SK-MEL-5 (cell line): ENCODE data around the gene MCC. TPM values are rescaled to one million over a fixed set of nuclear protein-coding genes. Genes with fewer than 3 reads are reported as not detected.
"Not testable (repeated sequence)": the region's sequence is repeated elsewhere in the genome, so short reads cannot be mapped to it uniquely, and the experiment has no call there.

Experiments
- DNase-seq: peaks from one replicate; pipeline ENCODE4 v3.0.0-alpha.2; 2016; ENCODE audit warnings: low read depth, low spot score
- in situ Hi-C: cut with HindIII; loops from 2 replicates; pipeline ENCODE4 v1.10.0; 2016; ENCODE audit warnings: low sequenced_read_pairs, high pct_unique_total_duplicates, low pct_unique_long_range_greater_than_20kb
- total RNA-seq: library from RNA; depleted of rRNA; stranded (reverse); fragments of >200 nt; shearing (Covaris generic); gene quantifications from 2 replicates; pipeline ENCODE4 v1.2.3, GENCODE V29; 2014

MCC gene
- total RNA-seq, 1 experiment from 2014 or later: 48.2 TPM

- DNase-seq: no peak
- in situ Hi-C loops: no loop called here
These were observed 14.9 kb upstream of the MCC start for GRCh38 chr5:113503146-113503545.

DNA sequence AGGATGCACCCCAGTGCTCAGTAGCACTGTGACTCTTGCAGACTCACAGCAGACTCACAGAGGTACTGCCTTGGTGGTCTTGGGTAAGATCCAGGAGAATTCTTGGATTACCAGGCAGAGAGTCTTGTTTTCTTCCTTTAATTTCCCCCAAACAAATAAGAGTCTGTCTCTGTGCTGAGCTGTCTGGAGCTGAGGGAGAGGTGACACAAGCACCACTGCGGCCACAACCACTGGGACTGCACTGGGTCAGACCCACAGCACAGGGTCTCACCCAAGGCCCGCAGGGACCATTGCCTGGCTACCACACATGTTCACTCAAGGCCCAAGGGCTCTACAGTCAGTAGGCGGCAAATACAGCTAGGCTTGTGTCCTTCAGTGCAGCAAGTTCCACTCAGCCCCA lies 13.8 kb upstream of the MCC start:
- in situ Hi-C loops: no loop called here
- DNase-seq: no peak

DNA sequence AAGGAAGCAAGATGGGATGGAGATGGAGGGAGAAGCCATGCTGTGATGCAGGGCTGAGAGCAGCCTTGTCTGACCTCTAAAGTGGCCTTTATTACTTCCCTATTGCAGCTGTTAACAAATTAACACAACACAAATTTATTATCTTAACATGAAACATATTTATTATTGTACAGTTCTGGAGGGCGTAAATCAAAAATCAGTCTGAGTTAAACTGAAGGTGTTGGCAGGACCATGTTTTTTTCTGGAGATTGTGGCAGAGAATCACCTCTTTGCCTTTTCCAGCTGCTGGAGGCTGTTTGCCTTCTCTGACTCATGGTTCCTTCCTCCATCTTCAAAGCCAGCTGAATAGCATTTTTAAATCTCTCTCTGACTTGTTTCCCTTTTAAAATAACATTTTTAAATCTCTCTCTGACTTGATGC lies 7.2 kb upstream of the MCC start:
- DNase-seq: no peak

DNA sequence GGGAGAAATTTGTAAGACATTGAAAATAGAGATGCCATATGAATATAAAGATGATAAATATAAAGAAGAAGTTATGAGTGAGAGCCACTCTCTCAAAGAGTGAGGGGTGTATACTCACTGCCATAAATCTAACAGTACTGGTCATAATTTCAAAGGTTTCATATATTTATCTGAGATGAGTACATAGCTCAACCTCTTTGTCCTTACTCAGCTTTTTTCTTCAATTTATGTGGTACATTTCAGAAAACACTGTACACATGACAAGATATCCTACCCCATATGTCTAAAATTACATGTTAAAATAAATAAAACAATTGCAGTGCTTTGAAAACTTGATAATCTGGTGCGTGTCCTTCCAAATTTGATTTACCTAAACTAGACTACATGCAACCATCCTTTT lies 5.2 kb upstream of the MCC start:
- no peak for DNase-seq
- in situ Hi-C loops: no loop called here

More for the DNA sequence above, 7.2 kb upstream of the MCC start:
- in situ Hi-C loops: no loop called here

- in situ Hi-C loops: no loop called here
- DNase-seq: no peak
These were observed 2.8 kb upstream of the MCC start for GRCh38 chr5:113491022-113491421.

- no peak for DNase-seq
- in situ Hi-C loops: no loop called here
These were observed 2.1 kb upstream of the MCC start for GRCh38 chr5:113490317-113490716.

DNA sequence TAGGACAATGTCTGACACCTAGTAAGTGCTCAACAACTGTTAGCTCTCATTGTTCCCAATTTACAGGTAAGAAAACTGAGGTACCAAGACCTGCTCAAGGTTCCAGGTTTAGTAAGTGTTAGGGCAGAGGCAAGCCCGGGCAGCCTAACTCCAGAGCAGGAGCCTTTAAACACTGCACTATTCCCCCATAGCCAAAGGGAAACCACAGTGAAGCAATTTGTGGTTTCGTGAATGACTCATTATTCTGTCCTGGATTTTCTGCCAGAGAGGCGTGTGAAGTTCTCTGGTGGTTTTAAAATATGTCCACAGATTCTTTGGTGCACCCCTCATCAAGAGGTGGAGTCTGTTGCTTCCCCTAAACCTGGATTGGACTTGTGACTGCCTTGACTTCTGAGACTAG lies 1.0 kb upstream of the MCC start:
- in situ Hi-C loops: no loop called here
- peak; percentile 79 for DNase-seq

GRCh38 chr5:113488645-113489184 lies 462 bp upstream of the MCC start:
- no peak for DNase-seq
- in situ Hi-C loops: no loop called here

DNA sequence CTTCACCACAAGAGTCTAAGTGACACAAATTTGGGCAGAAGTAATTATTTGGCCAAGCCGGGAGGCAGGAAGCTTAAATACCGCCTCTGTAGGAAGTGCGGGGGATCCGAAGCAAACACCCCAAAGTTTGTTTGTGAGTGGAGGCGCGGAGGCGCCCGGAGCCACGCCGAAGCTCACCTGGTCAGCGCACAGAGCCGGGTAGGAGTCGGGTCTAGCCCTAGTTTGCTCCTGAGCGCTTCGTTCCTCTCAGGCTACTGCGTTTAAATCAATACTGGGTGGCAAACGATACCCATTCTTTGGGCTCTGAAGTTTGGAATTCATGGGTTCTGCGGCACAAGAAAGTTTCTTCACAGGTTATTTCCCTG lies 855 bp downstream of the MCC start:
- DNase-seq: no peak
- in situ Hi-C loops: no loop called here

GRCh38 chr5:113480243-113480642 lies 8.0 kb downstream of the MCC start:
- no peak for DNase-seq

GRCh38 chr5:113478691-113479090 lies 9.6 kb downstream of the MCC start:
- no peak for DNase-seq
- in situ Hi-C loops: no loop called here

More at GRCh38 chr5:113480243-113480642, 8.0 kb downstream of the MCC start:
- in situ Hi-C loops: no loop called here

DNA sequence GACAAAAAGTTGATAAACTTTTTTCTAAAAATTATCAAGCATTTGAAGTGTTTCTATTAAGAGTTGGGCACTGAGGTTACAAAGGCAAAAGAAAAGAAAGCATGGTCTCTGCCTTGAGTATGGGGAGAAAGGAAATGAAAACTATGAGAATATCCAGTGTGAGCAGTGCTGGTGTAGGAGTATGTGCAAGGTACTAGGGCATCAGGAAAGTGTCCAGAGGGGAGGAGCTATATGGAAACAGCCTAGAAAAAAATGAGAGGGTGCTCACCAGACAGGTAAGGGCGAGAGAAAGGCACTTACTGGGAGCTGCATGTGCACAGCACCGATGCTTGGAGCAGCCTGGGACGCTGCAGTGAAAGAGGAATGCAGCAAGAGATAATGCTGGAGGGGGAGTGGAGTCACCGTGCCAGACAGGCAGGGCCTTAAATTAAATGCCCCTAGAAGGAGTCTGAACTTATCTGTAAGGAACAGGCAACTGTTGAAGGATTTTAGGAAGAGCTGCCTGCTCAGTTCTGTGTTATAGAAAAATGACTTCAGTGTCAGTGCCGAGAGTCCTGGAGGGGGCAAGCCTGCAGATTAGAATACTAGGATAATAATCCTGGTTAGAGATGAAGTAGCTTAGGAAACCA lies 14.0 kb downstream of the MCC start:
- in situ Hi-C loops: no loop called here
- DNase-seq: no peak

GRCh38 chr5:113463032-113463431 lies 25.2 kb downstream of the MCC start:
- no peak for DNase-seq
- in situ Hi-C loops: no loop called here

GRCh38 chr5:113457106-113457505 lies 31.1 kb downstream of the MCC start:
- in situ Hi-C loops, DNase-seq: not testable (repeated sequence)

GRCh38 chr5:113452941-113453340 lies 35.3 kb downstream of the MCC start:
- in situ Hi-C loops: no loop called here
- DNase-seq: no peak

- DNase-seq: no peak
- in situ Hi-C loops: no loop called here
These were observed 36.5 kb downstream of the MCC start for GRCh38 chr5:113451797-113452196.

- DNase-seq: no peak
These were observed 37.3 kb downstream of the MCC start for GRCh38 chr5:113450929-113451328.

GRCh38 chr5:113450462-113450861 lies 37.8 kb downstream of the MCC start:
- in situ Hi-C loops: no loop called here
- no peak for DNase-seq

More at GRCh38 chr5:113450929-113451328, 37.3 kb downstream of the MCC start:
- in situ Hi-C loops: no loop called here

DNA sequence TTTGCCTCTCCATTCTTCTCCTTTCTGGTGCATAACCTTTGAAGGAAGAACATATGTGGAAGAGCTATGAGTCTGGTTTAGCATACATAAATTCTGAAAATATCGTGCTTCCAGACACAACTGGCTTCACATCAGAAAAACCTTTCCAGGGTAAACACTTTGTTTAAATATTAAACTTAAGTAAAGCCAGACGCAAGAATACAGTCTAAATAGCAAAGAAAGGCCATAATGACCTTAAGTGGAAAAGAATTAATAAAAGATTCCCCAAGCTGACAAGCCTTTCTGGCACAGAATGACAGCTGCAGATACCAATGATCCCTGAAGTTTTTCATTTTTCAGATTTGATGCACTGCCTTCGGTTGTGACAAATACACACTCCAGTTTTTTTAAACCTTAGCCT lies 40.0 kb downstream of the MCC start:
- no peak for DNase-seq
- in situ Hi-C loops: no loop called here
